MM.1S (cell line): ENCODE results near the gene DTNB.

Experiments
- DNase-seq: peaks from one replicate; pipeline ENCODE4 v3.0.0-alpha.2; 2015
- H2AFZ ChIP-seq: fragments of 300-600 bp; sonication (generic); 2 replicates; pipeline ENCODE4 v1.6.0; 2016; ENCODE audit warnings: antibody characterized with exemption, low read length
- H3F3A ChIP-seq: fragments of 300-600 bp; sonication (generic); 2 replicates; pipeline ENCODE4 v1.6.1; 2016; ENCODE audit warnings: mild to moderate bottlenecking, antibody characterized with exemption, low read length, moderate library complexity, mixed read lengths; ENCODE audit not compliant: insufficient read depth
- H3K27ac ChIP-seq: fragments of 300-600 bp; sonication (generic); 2 replicates; pipeline ENCODE4 v1.5.1; 2016; ENCODE audit warnings: mild to moderate bottlenecking, low read length
- H3K27me3 ChIP-seq: fragments of 300-600 bp; sonication (generic); replicated peaks from 2 replicates; pipeline ENCODE4 v1.6.0; 2016; ENCODE audit warnings: low read length; ENCODE audit not compliant: insufficient read depth
- H3K36me3 ChIP-seq: fragments of 300-600 bp; sonication (generic); replicated peaks from 2 replicates; pipeline ENCODE4 v1.6.1; 2016; ENCODE audit warnings: mild to moderate bottlenecking, low read length, mixed read lengths; ENCODE audit not compliant: insufficient read depth
- H3K4me1 ChIP-seq: fragments of 300-600 bp; sonication (generic); 2 replicates; pipeline ENCODE4 v1.6.1; 2016; ENCODE audit warnings: low read length, mixed read lengths
- H3K4me2 ChIP-seq: fragments of 300-600 bp; sonication (generic); 2 replicates; pipeline ENCODE4 v1.6.0; 2016; ENCODE audit warnings: low read depth, low read length
- H3K4me3 ChIP-seq: fragments of 300-600 bp; sonication (generic); 2 replicates; pipeline ENCODE4 v1.5.1; 2016; ENCODE audit warnings: low read length, mixed read lengths
- H3K79me2 ChIP-seq: fragments of 300-600 bp; sonication (generic); 2 replicates; pipeline ENCODE4 v1.6.1; 2016; ENCODE audit warnings: mixed run types, low read length, mixed read lengths
- H3K9ac ChIP-seq: fragments of 300-600 bp; sonication (generic); 2 replicates; pipeline ENCODE4 v1.6.1; 2016; ENCODE audit warnings: low read length, mixed read lengths
- H3K9me2 ChIP-seq: fragments of 300-600 bp; sonication (generic); replicated peaks from 2 replicates; pipeline ENCODE4 v1.6.1; 2016; ENCODE audit warnings: mild to moderate bottlenecking, low read length, mixed read lengths; ENCODE audit not compliant: insufficient read depth
- H3K9me3 ChIP-seq: fragments of 300-600 bp; sonication (generic); replicated peaks from 2 replicates; pipeline ENCODE4 v1.6.1; 2016; ENCODE audit warnings: mild to moderate bottlenecking, low read length, mixed read lengths; ENCODE audit not compliant: insufficient read depth
- H4K20me1 ChIP-seq: fragments of 300-600 bp; sonication (generic); 2 replicates; pipeline ENCODE4 v1.6.1; 2016; ENCODE audit warnings: mild to moderate bottlenecking, low read length, moderate library complexity, mixed read lengths; ENCODE audit not compliant: insufficient read depth
- EZH2 ChIP-seq: fragments of 300-600 bp; sonication (generic); optimal IDR thresholded peaks from 2 replicates; pipeline ENCODE3; 2017; ENCODE audit warnings: low read depth, mild to moderate bottlenecking, antibody characterized with exemption, low read length, mixed read lengths
- EZH2phosphoT487 ChIP-seq: fragments of 300-600 bp; sonication (generic); IDR thresholded peaks from 2 replicates; pipeline ENCODE4 v1.6.1; 2018; ENCODE audit warnings: antibody characterized with exemption, low read length
- TF ChIP-seq, protein P1 (sequence below): fragments of 300-600 bp; sonication (generic); IDR thresholded peaks from 2 replicates; pipeline ENCODE4 v1.5.1; 2016; ENCODE audit warnings: antibody characterized with exemption, low read length, mixed read lengths

DTNB gene

GRCh38 chr2:25421820-25422411 lies 251.5 kb downstream of the DTNB start:
- TF ChIP-seq, protein P1, sequence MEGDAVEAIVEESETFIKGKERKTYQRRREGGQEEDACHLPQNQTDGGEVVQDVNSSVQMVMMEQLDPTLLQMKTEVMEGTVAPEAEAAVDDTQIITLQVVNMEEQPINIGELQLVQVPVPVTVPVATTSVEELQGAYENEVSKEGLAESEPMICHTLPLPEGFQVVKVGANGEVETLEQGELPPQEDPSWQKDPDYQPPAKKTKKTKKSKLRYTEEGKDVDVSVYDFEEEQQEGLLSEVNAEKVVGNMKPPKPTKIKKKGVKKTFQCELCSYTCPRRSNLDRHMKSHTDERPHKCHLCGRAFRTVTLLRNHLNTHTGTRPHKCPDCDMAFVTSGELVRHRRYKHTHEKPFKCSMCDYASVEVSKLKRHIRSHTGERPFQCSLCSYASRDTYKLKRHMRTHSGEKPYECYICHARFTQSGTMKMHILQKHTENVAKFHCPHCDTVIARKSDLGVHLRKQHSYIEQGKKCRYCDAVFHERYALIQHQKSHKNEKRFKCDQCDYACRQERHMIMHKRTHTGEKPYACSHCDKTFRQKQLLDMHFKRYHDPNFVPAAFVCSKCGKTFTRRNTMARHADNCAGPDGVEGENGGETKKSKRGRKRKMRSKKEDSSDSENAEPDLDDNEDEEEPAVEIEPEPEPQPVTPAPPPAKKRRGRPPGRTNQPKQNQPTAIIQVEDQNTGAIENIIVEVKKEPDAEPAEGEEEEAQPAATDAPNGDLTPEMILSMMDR = no peak
- TF ChIP-seq EZH2 (no peak), EZH2phosphoT487 (no peak)
- no peaks in the 10 kb centered on the region for H3K9me2 ChIP-seq
- peak overlapping the region; percentile 21; the same call in 1 of the 2 replicates for H2AFZ ChIP-seq
- H3K4me2 ChIP-seq = peak overlapping the region; percentile 73
- no peaks in the 10 kb centered on the region for H3K9me3 ChIP-seq
- H3K36me3 ChIP-seq = no peaks in the 10 kb centered on the region
- no peak for DNase-seq
- peak overlapping the region; percentile 97 for H3K27ac ChIP-seq
- H3K27me3 ChIP-seq = no peaks in the 10 kb centered on the region
- H4K20me1 ChIP-seq = no peaks in the 10 kb centered on the region
- H3K79me2 ChIP-seq = 0 out of 2 replicates have a peak, but pooled peaks cover 4% of the 10 kb centered on the region
- peaks cover 49% of the 10 kb centered on the region for H3K4me1 ChIP-seq
- H3F3A ChIP-seq = peaks cover 42% of the 10 kb centered on the region
- peak overlapping the region; percentile 55; the same call in 1 of the 2 replicates for H3K9ac ChIP-seq
- H3K4me3 ChIP-seq = peak overlapping the region; percentile 11; the same call in 1 of the 2 replicates

DNA sequence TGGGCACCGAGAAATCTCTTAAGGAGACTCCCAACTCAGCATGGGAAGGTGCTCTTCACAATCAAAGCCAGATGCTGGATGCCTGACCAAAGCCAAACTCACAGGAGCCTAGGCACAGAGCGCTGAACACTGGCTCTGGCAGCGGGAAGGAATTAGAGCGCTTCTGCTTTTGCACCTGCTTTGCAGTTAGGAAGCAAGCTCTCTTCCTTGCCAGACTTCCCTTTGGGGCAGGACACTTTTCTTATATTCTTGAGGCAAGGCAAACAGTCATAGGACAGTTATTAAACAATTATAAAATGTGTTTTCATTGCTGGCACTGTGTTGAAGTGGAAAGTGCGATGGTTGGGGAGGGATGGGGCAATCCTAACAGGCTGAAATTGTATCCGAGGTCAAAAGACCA lies 252.1 kb downstream of the DTNB start:
- TF ChIP-seq EZH2 (no peak), EZH2phosphoT487 (no peak)
- TF ChIP-seq, protein P1 = no peak
- DNase-seq = no peak
- H2AFZ ChIP-seq = peak overlapping the region; percentile 21
- H3K79me2 ChIP-seq = 0 out of 2 replicates have a peak, but pooled peaks cover 4% of the 10 kb centered on the region
- peak overlapping the region; percentile 97 for H3K27ac ChIP-seq
- peak overlapping the region; percentile 55 for H3K9ac ChIP-seq
- H4K20me1 ChIP-seq = no peaks in the 10 kb centered on the region
- peaks cover 49% of the 10 kb centered on the region for H3K4me1 ChIP-seq
- H3K27me3 ChIP-seq = no peaks in the 10 kb centered on the region
- no peaks in the 10 kb centered on the region for H3K9me3 ChIP-seq
- H3K4me3 ChIP-seq = peak overlapping the region; percentile 11; the same call in 1 of the 2 replicates
- H3K36me3 ChIP-seq = no peaks in the 10 kb centered on the region
- no peaks in the 10 kb centered on the region for H3K9me2 ChIP-seq
- H3K4me2 ChIP-seq = peak overlapping the region; percentile 73
- H3F3A ChIP-seq = peaks cover 42% of the 10 kb centered on the region

DNA sequence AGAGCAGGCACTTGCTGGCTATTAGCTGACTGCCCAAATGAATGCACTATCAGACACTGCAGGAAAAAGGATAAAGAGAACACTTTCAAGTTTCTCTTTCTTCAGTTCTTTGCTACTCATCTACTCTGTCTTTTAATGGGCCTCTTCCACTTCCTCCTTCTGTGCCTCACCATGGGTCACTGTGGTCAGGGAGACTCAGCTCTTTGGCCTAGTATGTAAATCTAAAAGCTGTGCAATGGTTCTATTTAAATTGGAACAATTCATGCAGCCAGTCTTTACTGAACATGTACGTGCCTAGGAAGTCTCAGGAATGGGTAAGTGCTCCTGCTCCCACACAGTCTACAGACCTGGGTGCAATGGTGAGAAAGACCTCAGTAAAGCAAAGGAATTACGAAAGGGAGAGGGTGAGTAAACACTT lies 252.5 kb downstream of the DTNB start:
- Histone ChIP-seq H3K36me3 (no peaks in the 10 kb centered on the region), H3K9ac (peak overlapping the region; percentile 55), H3K4me3 (peak overlapping the region; percentile 11; the same call in 1 of the 2 replicates), H3K27ac (peak overlapping the region; percentile 97), H2AFZ (peak overlapping the region; percentile 21), H3K27me3 (no peaks in the 10 kb centered on the region), H3K4me1 (peaks cover 49% of the 10 kb centered on the region), H4K20me1 (no peaks in the 10 kb centered on the region), H3K79me2 (0 out of 2 replicates have a peak, but pooled peaks cover 4% of the 10 kb centered on the region), H3F3A (peaks cover 42% of the 10 kb centered on the region), H3K9me3 (no peaks in the 10 kb centered on the region), H3K9me2 (no peaks in the 10 kb centered on the region), H3K4me2 (peak overlapping the region; percentile 73)
- peak; percentile 64 for DNase-seq
- TF ChIP-seq, protein P1 = no peak
- TF ChIP-seq EZH2phosphoT487 (no peak), EZH2 (no peak)
